Muscle layer of colon (tissue), 2 donors: ENCODE results near the gene BDNF.

Experiments used
- H3K27ac ChIP-seq: one replicate; pipeline ENCODE4 v1.7.0; 2013; ENCODE audit warnings: low read depth, mild to moderate bottlenecking, low read length, moderate library complexity
- H3K27me3 ChIP-seq, 2 donors: one replicate each; pipeline ENCODE4 v1.7.0; 2013; ENCODE audit warnings: low read length in 2 of 2, mild to moderate bottlenecking in 2 of 2; ENCODE audit not compliant: insufficient read depth in 2 of 2, control insufficient read depth in 1 of 2
- H3K36me3 ChIP-seq: one replicate; pipeline ENCODE4 v1.7.0; 2013; ENCODE audit warnings: mild to moderate bottlenecking, low read length; ENCODE audit not compliant: insufficient read depth
- H3K4me1 ChIP-seq: one replicate; pipeline ENCODE4 v1.7.0; 2013; ENCODE audit warnings: mild to moderate bottlenecking, low read length; ENCODE audit not compliant: insufficient read depth
- H3K4me3 ChIP-seq, 2 donors: one replicate each; pipeline ENCODE4 v1.7.0; 2013; ENCODE audit warnings: low read length in 2 of 2, low read depth in 1 of 2, mild to moderate bottlenecking in 1 of 2, moderate library complexity in 1 of 2
- H3K9ac ChIP-seq: one replicate; pipeline ENCODE4 v1.7.0; 2013; ENCODE audit warnings: low read length
- H3K9me3 ChIP-seq: one replicate; pipeline ENCODE4 v1.7.0; 2013; ENCODE audit warnings: mild to moderate bottlenecking, low read length
- donor health status: abdominal sarcoma.
- donor health status: Adenocarcinoma of cecum.

BDNF gene

DNA sequence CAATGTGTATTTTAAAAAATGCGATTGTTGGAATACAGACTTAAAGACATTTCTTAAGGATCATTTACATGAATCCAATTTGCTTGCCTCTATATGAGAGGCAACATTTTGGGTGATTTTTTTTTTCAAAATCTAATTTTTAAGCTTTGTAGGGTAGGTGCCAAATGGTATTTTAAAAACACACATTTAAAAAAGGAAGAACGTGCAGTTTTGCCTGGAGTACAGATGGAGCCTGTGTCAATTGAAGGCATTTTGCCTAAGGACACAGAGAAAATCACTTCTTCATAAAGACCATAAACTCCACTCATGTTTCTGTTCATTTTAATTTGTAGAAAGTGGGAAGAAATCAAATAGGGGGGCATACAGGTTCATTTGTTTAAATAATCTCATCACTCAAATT is 91.3 kb downstream of the BDNF start:
- H3K9me3 ChIP-seq = no peaks in the 10 kb centered on the region
- no peak overlapping the region for H3K4me3 ChIP-seq
- H3K9ac ChIP-seq = no peak overlapping the region
- H3K27me3 ChIP-seq = no peaks in the 10 kb centered on the region
- no peak overlapping the region for H3K27ac ChIP-seq
- no peaks in the 10 kb centered on the region for H3K4me1 ChIP-seq
- no peaks in the 10 kb centered on the region for H3K36me3 ChIP-seq

- Histone ChIP-seq H3K27me3 (no peaks in the 10 kb centered on the region), H3K36me3 (no peaks in the 10 kb centered on the region), H3K27ac (no peak overlapping the region), H3K9me3 (no peaks in the 10 kb centered on the region), H3K4me3 (no peak overlapping the region), H3K9ac (no peak overlapping the region), H3K4me1 (no peaks in the 10 kb centered on the region)
These were observed 94.8 kb downstream of the BDNF start for GRCh38 chr11:27605422-27605821.
